IMR-90 (cell line): ENCODE data around the gene GBA2. TPM values are rescaled to one million over a fixed set of nuclear protein-coding genes. Genes with fewer than 3 reads are reported as not detected.

Experiments used
- ATAC-seq: fragments of 200-7000 bp; cut with Tn5 transposase; 2 replicates; pipeline ENCODE4 v1.9.1; 2020; ENCODE audit warnings: low read depth, mild to moderate bottlenecking, moderate library complexity
- BruUV-seq: library from RNA; stranded (reverse); fragments of 400-500 nt; replicated peaks from 2 replicates; lab custom pipeline; 2021; lab: Mats Ljungman, UMichigan
- CTCF ChIA-PET: fragments of 300-600 bp; formaldehyde crosslinking; extraction: SDS; loops from one replicate; lab custom pipeline; 2021; ENCODE audit warnings: antibody characterized with exemption; lab: Yijun Ruan, JAX
- POLR2A ChIA-PET: fragments of 300-600 bp; sonication (Branson Sonifier 250); formaldehyde crosslinking; loops from one replicate; lab custom pipeline; 2022; ENCODE audit warnings: antibody characterized with exemption; ENCODE audit not compliant: unreplicated experiment; lab: Charles Lee
- DNase-seq: peaks from one replicate; pipeline ENCODE4 v3.0.0; 2013
- H2AFZ ChIP-seq: replicated peaks from 2 replicates; pipeline ENCODE3; 2013; ENCODE audit warnings: low read length, mild to moderate bottlenecking; ENCODE audit not compliant: poor library complexity
- H2AK5ac ChIP-seq: 2 replicates; pipeline ENCODE4 v1.6.1; 2013; ENCODE audit warnings: low read depth, low read length, inconsistent platforms
- H2AK9ac ChIP-seq: replicated peaks from 2 replicates; pipeline ENCODE3; 2013; ENCODE audit warnings: mild to moderate bottlenecking, low read depth, low read length, moderate library complexity; ENCODE audit not compliant: poor library complexity
- H2BK120ac ChIP-seq: 2 replicates; pipeline ENCODE4 v1.6.1; 2013; ENCODE audit warnings: low read depth, low read length, inconsistent platforms
- H2BK15ac ChIP-seq: 3 replicates; pipeline ENCODE4 v1.6.1; 2013; ENCODE audit warnings: low read depth, low read length, inconsistent platforms
- H2BK20ac ChIP-seq: 2 replicates; pipeline ENCODE4 v1.6.1; 2013; ENCODE audit warnings: low read depth, mild to moderate bottlenecking, inconsistent platforms, low read length, moderate library complexity
- H2BK5ac ChIP-seq: 2 replicates; pipeline ENCODE4 v1.6.1; 2013; ENCODE audit warnings: mild to moderate bottlenecking, low read depth, low read length, inconsistent platforms; ENCODE audit not compliant: poor library complexity, severe bottlenecking
- H3K14ac ChIP-seq: replicated peaks from 2 replicates; pipeline ENCODE4 v1.6.1; 2013; ENCODE audit warnings: low read depth, low read length, inconsistent platforms
- H3K18ac ChIP-seq: 2 replicates; pipeline ENCODE4 v1.6.1; 2013; ENCODE audit warnings: low read depth, low read length, control low read depth
- H3K23ac ChIP-seq: 2 replicates; pipeline ENCODE4 v1.6.1; 2013; ENCODE audit warnings: low read depth, low read length, inconsistent platforms
- H3K27ac ChIP-seq: 2 replicates; pipeline ENCODE4 v1.5.1; 2013; ENCODE audit warnings: mild to moderate bottlenecking, control low read depth, low read length; ENCODE audit not compliant: insufficient read depth
- H3K27me3 ChIP-seq: 2 replicates; pipeline ENCODE4 v1.6.1; 2013; ENCODE audit warnings: low read length; ENCODE audit not compliant: control insufficient read depth, insufficient read depth
- H3K36me3 ChIP-seq: 2 replicates; pipeline ENCODE4 v1.6.1; 2013; ENCODE audit warnings: low read length, mixed read lengths; ENCODE audit not compliant: control insufficient read depth, insufficient read depth
- H3K4ac ChIP-seq: 2 replicates; pipeline ENCODE4 v1.6.1; 2013; ENCODE audit warnings: low read depth, low read length, inconsistent platforms
- H3K4me1 ChIP-seq: 2 replicates; pipeline ENCODE4 v1.6.1; 2013; ENCODE audit warnings: low read length, mixed read lengths; ENCODE audit not compliant: control insufficient read depth, insufficient read depth
- H3K4me2 ChIP-seq: 2 replicates; pipeline ENCODE4 v1.6.1; 2013; ENCODE audit warnings: low read depth, mild to moderate bottlenecking, control low read depth, low read length, moderate library complexity
- H3K4me3 ChIP-seq: 2 replicates; pipeline ENCODE4 v1.5.1; 2013; ENCODE audit warnings: low read depth, mild to moderate bottlenecking, control low read depth, low read length, moderate library complexity; ENCODE audit not compliant: insufficient read depth
- H3K56ac ChIP-seq: 2 replicates; pipeline ENCODE4 v1.6.1; 2013; ENCODE audit warnings: low read length, inconsistent platforms; ENCODE audit not compliant: insufficient read depth; ENCODE audit errors: extremely low read depth
- H3K79me1 ChIP-seq, 2 experiments: 2 replicates each; pipeline ENCODE4 v1.6.1; 2013; ENCODE audit warnings: low read length in 2 of 2, inconsistent platforms in 1 of 2, low read depth in 1 of 2
- H3K9ac ChIP-seq: 2 replicates; pipeline ENCODE4 v1.6.1; 2013; ENCODE audit warnings: low read depth, low read length, control low read depth
- H3K9me1 ChIP-seq: 2 replicates; pipeline ENCODE4 v1.6.1; 2013; ENCODE audit warnings: low read length, inconsistent platforms; ENCODE audit not compliant: insufficient read depth
- H3K9me3 ChIP-seq: 2 replicates; pipeline ENCODE4 v1.6.1; 2013; ENCODE audit warnings: low read length; ENCODE audit not compliant: control insufficient read depth, insufficient read depth
- H4K20me1 ChIP-seq: 2 replicates; pipeline ENCODE4 v1.6.1; 2013; ENCODE audit warnings: low read length, inconsistent platforms; ENCODE audit not compliant: insufficient read depth
- H4K5ac ChIP-seq: 2 replicates; pipeline ENCODE4 v1.6.1; 2013; ENCODE audit warnings: mild to moderate bottlenecking, low read depth, low read length, control low read depth
- H4K8ac ChIP-seq, 2 experiments: 2 replicates each; pipeline ENCODE4 v1.6.1; 2013; ENCODE audit warnings: low read depth in 2 of 2, low read length in 2 of 2, control low read depth in 1 of 2, inconsistent platforms in 1 of 2
- H4K91ac ChIP-seq: 2 replicates; pipeline ENCODE4 v1.6.1; 2013; ENCODE audit warnings: low read depth, low read length, inconsistent platforms; ENCODE audit not compliant: insufficient read depth
- BHLHE40 ChIP-seq: fragments of 150-350 bp; IDR thresholded peaks from 2 replicates; pipeline ENCODE4 v1.6.1; 2016; ENCODE audit warnings: mild to moderate bottlenecking, low read depth, low read length
- FOS ChIP-seq: fragments of 150-350 bp; IDR thresholded peaks from 2 replicates; pipeline ENCODE4 v1.6.1; 2016; ENCODE audit warnings: low read depth, low read length
- MAFK ChIP-seq: IDR thresholded peaks from 2 replicates; pipeline ENCODE4 v1.6.1; 2012; ENCODE audit warnings: low read depth, low read length, improper control_type of control experiment
- NFE2L2 ChIP-seq: fragments of 150-350 bp; IDR thresholded peaks from 2 replicates; pipeline ENCODE4 v1.6.1; 2016; ENCODE audit warnings: low read depth, mild to moderate bottlenecking, low read length
- POLR2A ChIP-seq: IDR thresholded peaks from 2 replicates; pipeline ENCODE4 v1.6.1; 2012; ENCODE audit warnings: mild to moderate bottlenecking, low read depth, low read length
- RCOR1 ChIP-seq: IDR thresholded peaks from 2 replicates; pipeline ENCODE4 v1.6.1; 2012; ENCODE audit warnings: mild to moderate bottlenecking, low read length, improper control_type of control experiment; ENCODE audit not compliant: insufficient replicate concordance
- WGBS, 2 experiments: methylation state at CpG; one replicate each; pipeline versions ENCODE4 v1.1.5 to v1.1.7; 2013; ENCODE audit warnings: missing lambda C conversion rate in 2 of 2; ENCODE audit not compliant: insufficient read length in 1 of 2; ENCODE audit errors: extremely low coverage in 2 of 2; 5-methylcytosine and 5-hydroxymethylcytosine counted together
- dilution Hi-C: fragments of 300-500 bp; cut with HindIII; formaldehyde crosslinking; loops from one replicate; pipeline ENCODE4 v1.14.3; 2018; ENCODE audit warnings: low sequenced_read_pairs; ENCODE audit not compliant: unreplicated experiment
- in situ Hi-C: fragments of 300-500 bp; cut with MboI; formaldehyde crosslinking; loops from 3 replicates; pipeline ENCODE4 v1.14.3; 2019; ENCODE audit warnings: low sequenced_read_pairs, inconsistent platforms, mixed read lengths
- intact Hi-C: fragments of 100-400 bp; cut with micrococcal nuclease; formaldehyde crosslinking; loops from 2 replicates; pipeline ENCODE4 v1.10.0; 2022
- polyA plus RNA-seq, 3 experiments: library from polyadenylated mRNA; depleted of rRNA; stranded (reverse); fragments of >200 nt; gene quantifications; 2 replicates each; pipeline ENCODE4 v1.2.3, GENCODE V29; 2012; ENCODE audit warnings: low replicate concordance in 1 of 3
- total RNA-seq: library from RNA; depleted of rRNA; stranded (reverse); fragments of >200 nt; gene quantifications from 2 replicates; pipeline ENCODE4 v1.2.3, GENCODE V29; 2012
- TF ChIP-seq, protein P1 (sequence below): fragments of 150-350 bp; IDR thresholded peaks from 2 replicates; pipeline ENCODE4 v1.6.1; 2017; ENCODE audit warnings: mild to moderate bottlenecking, antibody characterized with exemption, low read length, low read depth

Gene GBA2
- total and polyA plus RNA-seq, 2 of the 4 experiments (the other 2 are of a cell fraction), result 18.1 to 38.2 TPM

DNA sequence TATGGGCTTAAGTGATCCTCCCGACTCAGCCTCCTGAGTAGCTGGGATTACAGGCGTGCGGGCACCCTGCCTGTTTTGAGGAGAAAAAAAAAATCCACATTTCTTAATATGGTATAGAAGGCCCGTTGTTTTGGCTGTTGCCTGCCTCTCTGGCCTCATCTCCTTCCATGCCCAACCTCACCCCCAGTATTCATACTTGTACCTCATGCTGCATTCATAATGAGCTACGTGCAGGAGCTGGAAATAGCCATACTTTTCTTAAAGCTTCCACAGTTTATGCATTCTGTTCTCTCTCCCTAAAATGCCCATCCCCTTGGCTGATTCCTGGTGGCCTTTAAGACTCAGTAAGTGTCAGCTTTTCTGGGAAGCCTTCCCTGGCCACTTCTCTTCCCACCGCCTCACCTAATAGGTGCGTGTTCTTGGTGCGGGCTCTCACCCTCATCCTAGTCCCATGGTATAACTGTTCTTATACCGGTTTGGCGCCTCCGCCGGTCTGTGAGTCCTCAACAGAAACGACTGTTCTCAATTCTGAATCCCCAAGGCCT is 57.2 kb downstream of the GBA2 start:
- H3K79me1 ChIP-seq, result peaks cover 0 to 53% of the 10 kb centered on the region in 2 experiments
- H3K9me3 ChIP-seq, result no peaks in the 10 kb centered on the region
- no peaks in the 10 kb centered on the region for H3K27me3 ChIP-seq
- dilution Hi-C loops (no loop called here), in situ Hi-C loops (no loop called here), intact Hi-C loops (loop anchor here (2.0 to 5.0 kb wide), 2 partner anchors 35 to 37 kb away; partner anchors contain the start of genes CCDC107 and RMRP)
- DNase-seq (no peak), ATAC-seq (no peak)
- H4K8ac ChIP-seq, result peak overlapping the region; percentile 93 to 96; a peak in 3 of 4 replicates
- H3K23ac ChIP-seq, result peak overlapping the region; percentile 84; the same call in 1 of the 2 replicates
- H3K18ac ChIP-seq, result no peak overlapping the region; the same call in 1 of the 2 replicates
- peak overlapping the region; percentile 98; the same call in 1 of the 2 replicates for H3K27ac ChIP-seq
- H3K4me3 ChIP-seq, result no peak overlapping the region
- H4K20me1 ChIP-seq, result peaks cover 37% of the 10 kb centered on the region
- H2AK9ac ChIP-seq, result peak overlapping the region; percentile 19
- H3K56ac ChIP-seq, result no peak overlapping the region
- WGBS, 2 experiments, result 80% methylated on average over 1 of the region's 13 CpGs; no CpG with 5 or more reads in 1 of the 2 experiments
- H2BK5ac ChIP-seq, result peak overlapping the region; percentile 98
- ChIA-PET POLR2A (interaction anchor here (0.6 to 2.3 kb wide), 2 partner anchors 9 to 36 kb away, joined by 3 to 23 read pairs; no protein-coding TSS in a partner anchor), CTCF (interaction anchor here (0.6 to 0.9 kb wide), 3 partner anchors 9 to 31 kb away, joined by 4 to 5 read pairs (median 4); no protein-coding TSS in a partner anchor)
- peaks cover 22% of the 10 kb centered on the region for H3K9me1 ChIP-seq
- H2BK20ac ChIP-seq, result no peak overlapping the region
- BruUV-seq, result no TSS peak
- no peak overlapping the region for H2BK15ac ChIP-seq
- H2AFZ ChIP-seq, result no peak overlapping the region
- H3K4me2 ChIP-seq, result no peak overlapping the region
- peak overlapping the region; percentile 37 for H4K5ac ChIP-seq
- peak overlapping the region; percentile 97; the same call in 1 of the 2 replicates for H4K91ac ChIP-seq
- peak overlapping the region; percentile 96 for H3K4ac ChIP-seq
- H3K9ac ChIP-seq, result peak overlapping the region; percentile 95; the same call in 1 of the 2 replicates
- peak overlapping the region; percentile 12 for H2AK5ac ChIP-seq
- peaks cover 15% of the 10 kb centered on the region for H3K4me1 ChIP-seq
- peak overlapping the region; percentile 91; the same call in 1 of the 2 replicates for H3K14ac ChIP-seq
- H2BK120ac ChIP-seq, result 0 out of 2 replicates have a peak overlapping the region, but pooled peaks have one; percentile 4
- TF ChIP-seq, protein P1, sequence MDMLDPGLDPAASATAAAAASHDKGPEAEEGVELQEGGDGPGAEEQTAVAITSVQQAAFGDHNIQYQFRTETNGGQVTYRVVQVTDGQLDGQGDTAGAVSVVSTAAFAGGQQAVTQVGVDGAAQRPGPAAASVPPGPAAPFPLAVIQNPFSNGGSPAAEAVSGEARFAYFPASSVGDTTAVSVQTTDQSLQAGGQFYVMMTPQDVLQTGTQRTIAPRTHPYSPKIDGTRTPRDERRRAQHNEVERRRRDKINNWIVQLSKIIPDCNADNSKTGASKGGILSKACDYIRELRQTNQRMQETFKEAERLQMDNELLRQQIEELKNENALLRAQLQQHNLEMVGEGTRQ, result no peak
- TF ChIP-seq RCOR1 (no peak), POLR2A (no peak), NFE2L2 (no peak), FOS (no peak), BHLHE40 (no peak), MAFK (no peak)
- H3K36me3 ChIP-seq, result peaks cover 27% of the 10 kb centered on the region
